ENCODE data around the gene PLPP3.
A peak's percentile ranks its signal among the peaks of the same experiment; 100 is the strongest.

The PLPP3 gene

DNA sequence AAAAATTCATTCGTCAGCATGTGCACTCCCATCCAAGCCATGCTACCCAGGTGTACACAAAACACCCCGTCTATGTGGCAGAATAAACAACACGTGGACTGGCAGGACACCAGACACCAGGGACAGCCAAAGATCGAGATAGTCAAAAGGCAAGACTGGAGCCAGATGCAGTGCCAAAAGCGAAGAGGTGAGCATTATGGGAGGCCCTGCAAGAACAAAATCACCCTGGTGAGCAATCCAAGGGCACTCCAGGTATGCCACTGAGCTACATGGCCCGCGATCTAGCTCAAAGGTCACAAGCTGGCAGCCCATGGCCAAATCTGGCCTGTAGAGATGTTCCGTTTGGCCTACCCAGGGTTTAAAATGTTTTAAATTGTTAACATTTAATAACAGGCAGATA lies 33.7 kb downstream of the PLPP3 start:
- DNase-seq, result no peak

DNA sequence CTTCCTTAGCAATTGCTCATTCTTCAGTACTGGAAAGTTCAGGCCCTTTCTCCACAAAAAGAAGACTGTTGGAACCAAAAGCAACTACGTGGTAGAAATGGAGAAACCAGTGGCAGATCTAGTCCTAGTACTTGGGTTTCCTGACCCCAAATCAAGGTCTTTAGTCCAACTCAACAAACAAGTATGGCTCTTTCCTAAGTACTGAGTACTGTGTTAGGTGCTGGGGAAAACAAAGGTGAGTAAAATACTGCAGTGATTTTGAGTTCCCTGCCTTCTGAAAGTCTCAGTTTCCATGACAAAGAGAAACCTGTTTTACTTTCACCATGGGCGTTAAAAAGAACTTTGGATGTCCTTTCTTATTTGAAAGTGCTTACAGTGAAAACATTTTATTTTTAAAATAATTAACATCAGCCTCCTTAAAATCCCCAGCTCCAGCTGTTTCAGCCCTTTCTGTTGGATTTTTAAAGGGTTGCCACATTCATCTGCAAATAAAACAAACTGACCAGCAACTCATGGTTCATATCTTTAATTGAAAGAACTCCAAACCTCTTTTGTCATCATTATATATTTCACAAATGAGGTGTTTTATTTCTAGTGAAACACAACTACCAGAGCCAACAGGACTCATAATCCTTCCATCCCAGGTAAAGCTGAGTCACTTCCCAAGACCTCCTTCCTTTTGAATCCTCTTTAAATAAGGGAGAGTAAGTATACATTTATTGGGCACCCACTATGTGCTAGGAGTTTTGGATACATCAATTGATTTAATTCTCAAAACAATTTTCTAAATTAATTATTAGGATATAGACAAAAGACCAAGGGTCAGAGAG lies 35.4 kb downstream of the PLPP3 start:
- no peak for DNase-seq

GRCh38 chr1:56542651-56543050 lies 36.7 kb downstream of the PLPP3 start:
- DNase-seq, result no peak

GRCh38 chr1:56541408-56541807 lies 38.0 kb downstream of the PLPP3 start:
- no peak for DNase-seq

DNA sequence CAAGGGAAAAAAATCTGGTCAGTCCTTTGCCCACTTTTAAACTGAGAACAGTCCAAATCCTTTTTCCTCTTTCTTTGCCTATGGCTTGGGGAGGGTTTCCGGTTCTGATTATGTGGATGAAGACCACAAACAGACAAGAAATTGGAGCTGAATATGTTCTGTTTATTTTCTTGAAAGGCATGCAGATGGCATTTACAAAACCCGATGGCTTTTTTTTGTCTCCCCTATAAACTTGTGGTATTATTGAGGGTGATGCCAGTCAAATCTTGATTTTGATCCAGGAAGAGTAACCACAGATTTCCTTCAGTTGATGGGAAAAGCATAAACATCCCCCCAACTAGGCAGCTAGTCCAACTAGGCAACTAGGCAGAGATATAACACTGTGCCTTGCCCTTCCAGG lies 38.9 kb downstream of the PLPP3 start:
- no peak for DNase-seq

DNA sequence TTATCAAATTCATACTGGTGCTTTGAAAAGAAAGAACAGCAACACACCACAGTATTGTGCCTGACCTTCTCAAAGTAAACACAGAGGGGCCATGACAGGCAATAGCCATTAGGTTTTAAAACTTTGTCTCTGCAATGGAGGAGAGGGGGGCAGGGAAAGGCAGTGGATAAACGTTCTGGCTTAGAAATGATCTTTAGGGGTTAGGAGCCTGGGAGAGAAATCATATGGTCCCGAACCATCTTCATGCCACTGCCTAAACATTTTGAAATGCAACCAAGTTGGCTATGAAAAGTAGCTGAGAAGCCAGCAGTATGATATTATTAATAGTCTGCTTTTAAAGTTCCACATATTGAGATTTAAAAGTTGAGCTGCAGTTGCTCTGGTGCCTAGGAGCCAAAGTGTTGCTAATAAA lies 39.8 kb downstream of the PLPP3 start:
- DNase-seq, result no peak

DNA sequence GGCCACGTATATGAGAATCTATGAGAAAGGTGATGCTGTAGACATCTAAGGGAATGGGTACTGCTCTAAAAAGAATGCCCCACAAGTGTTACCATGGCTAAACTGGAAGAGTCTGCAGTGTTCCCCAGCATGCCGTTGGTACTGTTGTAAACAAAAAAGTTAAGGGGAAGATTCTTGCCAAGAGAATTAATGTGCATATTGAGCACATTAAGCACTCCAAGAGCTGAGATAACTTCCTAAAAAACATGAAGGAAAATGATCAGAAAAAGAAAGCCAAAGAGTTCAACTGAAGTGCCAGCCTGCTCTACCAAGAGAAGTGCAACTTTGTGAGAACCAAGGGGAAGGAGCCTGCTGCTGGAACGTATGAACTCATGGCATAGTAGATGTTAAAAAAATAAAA lies 40.8 kb downstream of the PLPP3 start:
- no peak for DNase-seq

GRCh38 chr1:56537660-56538059 lies 41.7 kb downstream of the PLPP3 start:
- DNase-seq, result no peak

GRCh38 chr1:56535939-56536338 lies 43.4 kb downstream of the PLPP3 start:
- DNase-seq, result no peak

GRCh38 chr1:56535362-56535761 lies 44.0 kb downstream of the PLPP3 start:
- no peak for DNase-seq

DNA sequence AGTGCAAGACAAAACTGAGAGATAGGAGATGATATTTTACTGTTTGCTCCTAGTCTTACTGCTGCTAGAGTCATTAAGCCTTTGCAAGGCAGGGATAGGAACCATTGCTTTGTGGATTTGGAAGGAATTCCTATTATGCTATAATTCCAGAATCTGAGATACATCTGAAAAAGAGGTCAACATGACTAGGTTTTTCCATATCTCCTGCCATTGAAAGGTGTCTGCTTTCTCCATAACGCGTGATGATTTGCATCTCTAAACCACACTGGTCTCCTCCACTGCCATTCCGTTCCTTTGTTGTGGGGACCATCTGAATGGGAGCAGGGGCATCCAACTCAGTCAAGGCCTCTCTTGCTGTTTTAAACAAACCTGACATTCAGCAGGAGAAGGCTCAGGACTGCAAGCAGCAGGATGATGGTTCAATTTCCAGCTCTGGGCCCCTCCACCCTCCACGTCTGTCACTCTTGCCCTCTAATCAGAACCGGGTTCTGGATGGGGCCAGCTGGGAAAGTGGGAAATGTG lies 45.2 kb downstream of the PLPP3 start:
- no peak for DNase-seq

GRCh38 chr1:56533621-56534020 lies 45.7 kb downstream of the PLPP3 start:
- no peak for DNase-seq

DNA sequence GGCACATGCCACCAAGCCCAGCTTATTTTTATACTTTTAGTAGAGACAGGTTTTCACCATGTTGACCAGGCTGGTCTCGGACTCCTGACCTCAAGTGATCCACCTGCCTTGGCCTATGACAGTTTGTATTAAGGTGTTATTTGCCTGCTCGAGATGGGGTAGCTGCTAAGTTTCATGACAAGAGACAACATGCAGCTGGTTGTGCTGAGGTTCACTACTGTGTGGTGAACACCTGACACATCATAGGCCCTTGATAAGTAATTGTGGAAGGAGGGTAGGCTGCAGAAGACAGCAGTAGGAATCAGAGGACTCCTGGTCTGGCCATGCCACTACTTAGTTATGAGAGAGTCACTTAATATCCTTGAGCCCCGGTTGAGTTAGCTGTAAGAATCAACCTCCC lies 46.2 kb downstream of the PLPP3 start:
- no peak for DNase-seq

DNA sequence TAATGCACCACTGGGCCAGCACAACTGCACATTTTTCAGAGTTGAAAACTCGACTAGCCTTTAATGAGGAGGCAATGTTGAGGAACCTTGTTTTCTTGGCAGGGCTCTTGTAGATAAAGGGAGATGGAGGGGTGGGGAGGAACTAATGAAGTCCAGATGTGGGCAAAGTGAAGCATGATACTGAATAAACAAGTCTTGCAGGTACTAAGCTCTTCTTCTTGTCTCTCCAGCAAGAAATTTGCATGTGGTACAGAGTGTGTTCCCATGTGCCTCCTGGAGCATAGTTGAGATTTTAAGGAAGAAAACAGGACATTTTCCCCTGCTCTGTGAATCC lies 47.0 kb downstream of the PLPP3 start:
- no peak for DNase-seq

- DNase-seq, result peak; percentile 61 to 69
Observed at GRCh38 chr1:56531624-56532349, 47.6 kb downstream of the PLPP3 start.

- DNase-seq, result no peak
Observed at GRCh38 chr1:56529801-56530200, 49.6 kb downstream of the PLPP3 start.

- DNase-seq, result no peak
Observed at GRCh38 chr1:56527548-56528302, 51.6 kb downstream of the PLPP3 start.

DNA sequence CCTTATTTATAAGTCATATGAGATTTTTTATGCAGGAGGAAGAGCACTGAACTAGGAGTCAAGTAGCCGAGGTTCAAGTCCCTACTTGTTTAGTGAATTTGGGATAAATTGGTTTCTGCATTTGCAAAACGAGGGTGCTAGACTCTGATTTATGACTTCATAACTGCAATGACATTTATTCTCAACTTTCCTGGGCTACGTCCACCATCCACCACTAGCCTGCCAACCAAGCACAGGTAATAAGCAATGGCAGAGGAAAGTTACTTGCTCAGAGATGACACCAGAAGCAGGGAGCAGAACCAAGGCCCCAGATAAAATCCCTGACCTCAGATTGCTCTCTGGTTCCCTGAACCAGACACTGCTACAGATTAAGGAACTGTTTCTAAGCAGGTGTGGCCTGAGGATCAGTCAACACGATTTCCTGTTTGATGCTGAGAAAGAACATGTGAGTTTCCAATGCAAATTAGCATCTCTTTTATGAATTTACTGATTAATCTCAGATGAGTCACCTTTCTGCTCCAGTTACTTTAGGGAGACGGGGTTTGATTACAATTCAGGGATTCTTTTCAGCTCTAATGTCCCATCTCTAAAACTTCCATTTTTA lies 52.7 kb downstream of the PLPP3 start:
- no peak for DNase-seq

DNA sequence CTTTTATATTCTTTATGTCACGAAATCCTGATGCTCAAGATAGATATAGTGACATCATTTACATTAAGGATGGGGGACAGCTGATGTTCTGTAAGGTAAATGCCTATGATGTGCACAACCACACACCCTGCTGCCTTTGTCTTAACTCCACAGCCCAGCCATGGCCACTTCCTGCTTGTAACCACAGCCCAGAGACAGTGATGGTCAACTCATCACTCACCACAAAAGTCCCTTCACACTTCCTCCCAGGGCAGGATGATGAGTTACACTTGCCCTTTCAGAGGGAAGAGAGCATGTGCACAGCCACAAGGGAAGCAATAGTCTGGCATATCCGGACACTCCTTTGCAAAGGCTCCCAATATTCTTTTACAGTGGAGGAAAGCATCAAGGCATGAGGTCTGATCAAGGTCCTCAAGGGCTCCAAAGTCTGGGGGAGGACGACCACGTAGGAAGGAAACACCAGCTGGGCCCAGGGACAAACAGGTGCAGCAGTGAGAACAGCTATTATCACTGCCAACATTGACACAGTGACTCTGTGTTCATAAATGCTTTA lies 53.8 kb downstream of the PLPP3 start:
- DNase-seq, result no peak

DNA sequence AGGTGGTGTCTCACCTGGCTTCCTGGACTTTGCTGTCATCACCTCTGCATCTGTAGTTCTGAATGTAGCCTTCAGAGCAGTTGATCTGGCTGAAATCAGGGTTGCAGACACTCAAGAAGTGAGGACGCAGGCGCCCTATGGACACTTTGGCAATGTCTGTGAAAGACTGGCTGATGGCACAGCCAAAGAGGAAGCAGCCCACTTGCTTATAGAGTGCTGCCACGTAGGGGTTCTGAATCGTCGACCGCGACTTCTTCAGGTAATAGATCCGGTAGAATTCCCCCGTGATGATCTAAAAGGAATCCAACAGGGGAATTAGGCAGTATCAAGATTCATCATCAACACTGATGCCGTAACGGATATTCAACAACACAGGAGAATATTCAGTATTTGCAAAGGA lies 55.1 kb downstream of the PLPP3 start:
- DNase-seq, result no peak

GRCh38 chr1:56522680-56523079 lies 56.7 kb downstream of the PLPP3 start:
- DNase-seq, result no peak

- DNase-seq, result no peak
Observed at GRCh38 chr1:56520016-56520601, 59.3 kb downstream of the PLPP3 start.
